Measurements from ENCODE around the gene COL4A4.
"Not testable (repeated sequence)": the region's sequence is repeated elsewhere in the genome, so short reads cannot be mapped to it uniquely, and the experiment has no call there.

Gene COL4A4

GRCh38 chr2:227163998-227164762, at the start of gene COL4A4, which contains the start of gene COL4A3:
TSS of gene COL4A4 (minus strand) at chr2:227164205. CDS start at chr2:227147483, 16,722 bp downstream.
TSS of gene COL4A3 (plus strand) at chr2:227164624. CDS start at chr2:227164727, 103 bp downstream.
- no peak for DNase-seq (ENCODE audit: low read depth in 1 of 2, low spot score in 1 of 2)

GRCh38 chr2:227207573-227207972, 43.6 kb upstream of the COL4A4 start:
- DNase-seq (ENCODE audit: low read depth in 1 of 2, low spot score in 1 of 2) = no peak

GRCh38 chr2:227206406-227206805, 42.4 kb upstream of the COL4A4 start:
- no peak for DNase-seq (ENCODE audit: low read depth in 1 of 2, low spot score in 1 of 2)

- DNase-seq (ENCODE audit: low read depth in 1 of 2, low spot score in 1 of 2) = no peak
Measured at GRCh38 chr2:227205701-227206100, 41.7 kb upstream of the COL4A4 start.

GRCh38 chr2:227204452-227204851, 40.4 kb upstream of the COL4A4 start:
- no peak for DNase-seq (ENCODE audit: low read depth in 1 of 2, low spot score in 1 of 2)

GRCh38 chr2:227201771-227202170, 37.8 kb upstream of the COL4A4 start:
- no peak for DNase-seq (ENCODE audit: low read depth in 1 of 2, low spot score in 1 of 2)

GRCh38 chr2:227198866-227199265, 34.9 kb upstream of the COL4A4 start:
- no peak for DNase-seq (ENCODE audit: low read depth in 1 of 2, low spot score in 1 of 2)

- DNase-seq (ENCODE audit: low read depth in 1 of 2, low spot score in 1 of 2) = no peak
Measured at GRCh38 chr2:227194219-227194618, 30.2 kb upstream of the COL4A4 start.

GRCh38 chr2:227192491-227192890, 28.5 kb upstream of the COL4A4 start:
- no peak for DNase-seq (ENCODE audit: low read depth in 1 of 2, low spot score in 1 of 2)

GRCh38 chr2:227191367-227191766, 27.4 kb upstream of the COL4A4 start:
- no peak for DNase-seq (ENCODE audit: low read depth in 1 of 2, low spot score in 1 of 2)

- DNase-seq (ENCODE audit: low read depth in 1 of 2, low spot score in 1 of 2) = no peak
Measured at GRCh38 chr2:227188292-227188691, 24.3 kb upstream of the COL4A4 start.

GRCh38 chr2:227186751-227187150, 22.7 kb upstream of the COL4A4 start:
- DNase-seq (ENCODE audit: low read depth in 1 of 2, low spot score in 1 of 2) = no peak

GRCh38 chr2:227185615-227186232, 21.7 kb upstream of the COL4A4 start:
- no peak for DNase-seq (ENCODE audit: low read depth in 1 of 2, low spot score in 1 of 2)

- no peak for DNase-seq (ENCODE audit: low read depth in 1 of 2, low spot score in 1 of 2)
Measured at GRCh38 chr2:227183657-227184367, 19.8 kb upstream of the COL4A4 start.

- DNase-seq (ENCODE audit: low read depth in 1 of 2, low spot score in 1 of 2) = no peak
Measured at GRCh38 chr2:227182765-227183164, 18.8 kb upstream of the COL4A4 start.

- DNase-seq (ENCODE audit: low read depth in 1 of 2, low spot score in 1 of 2) = no peak
Measured at GRCh38 chr2:227180770-227181169, 16.8 kb upstream of the COL4A4 start.

- DNase-seq (ENCODE audit: low read depth in 1 of 2, low spot score in 1 of 2) = no peak
Measured at GRCh38 chr2:227179988-227180685, 16.1 kb upstream of the COL4A4 start.

- DNase-seq (ENCODE audit: low read depth in 1 of 2, low spot score in 1 of 2) = no peak
Measured at GRCh38 chr2:227177592-227178336, 13.8 kb upstream of the COL4A4 start.

GRCh38 chr2:227171779-227172178, 7.8 kb upstream of the COL4A4 start:
- DNase-seq (ENCODE audit: low read depth in 1 of 2, low spot score in 1 of 2) = not testable (repeated sequence)

GRCh38 chr2:227164763-227165291, 822 bp upstream of the COL4A4 start:
- no peak for DNase-seq (ENCODE audit: low read depth in 1 of 2, low spot score in 1 of 2)

All from activated T-helper 1 cell treated with anti-CD3 and anti-CD28 coated beads, Interleukin-2, amount 50 U/mL, for 16 hours (primary cell).